Upper lobe of right lung (tissue), 1 donor: ENCODE data around the gene TRIM73. TPM values are rescaled to one million over a fixed set of nuclear protein-coding genes. Genes with fewer than 3 reads are reported as not detected.
"Not testable (repeated sequence)": the region's sequence is repeated elsewhere in the genome, so short reads cannot be mapped to it uniquely, and the experiment has no call there.

Source experiments
- ATAC-seq: fragments of 200-7000 bp; cut with Tn5 transposase; one replicate; pipeline ENCODE4 v1.9.1; 2020; ENCODE audit warnings: mild to moderate bottlenecking, moderate library complexity
- DNase-seq: peaks from one replicate; pipeline ENCODE4 v3.0.0-alpha.2; 2020
- H3K27ac ChIP-seq: fragments of 200-600 bp; one replicate; pipeline ENCODE4 v1.8.0; 2022
- H3K27me3 ChIP-seq: fragments of 200-600 bp; one replicate; pipeline ENCODE4 v1.8.0; 2022; ENCODE audit warnings: mild to moderate bottlenecking
- H3K36me3 ChIP-seq: fragments of 200-600 bp; one replicate; pipeline ENCODE4 v1.8.0; 2022
- H3K4me1 ChIP-seq: fragments of 200-600 bp; one replicate; pipeline ENCODE4 v1.8.0; 2022
- H3K4me3 ChIP-seq: fragments of 200-600 bp; one replicate; pipeline ENCODE4 v1.8.0; 2022; ENCODE audit warnings: mild to moderate bottlenecking
- H3K9me3 ChIP-seq: fragments of 200-600 bp; one replicate; pipeline ENCODE4 v1.8.0; 2022
- intact Hi-C: fragments of 100-400 bp; cut with DNase I; formaldehyde crosslinking; loops from one replicate; pipeline ENCODE4 v1.11.0; 2022
- total RNA-seq: library from RNA; stranded (reverse); fragmentation: NEBNext Ultra II Directional; extraction: Animal tissue kit (Norgen Biotek cat#: 25700); gene quantifications from one replicate; pipeline ENCODE4 v1.2.1, GENCODE V29; 2021
- donor health status: DM: no; HTN: yes; CAD: no; lungs with severe emphysema.

The TRIM73 gene
- total RNA-seq, 1 donor from 2014 or later = 4.4 TPM

- H3K4me3 ChIP-seq, intact Hi-C loops, H3K36me3 ChIP-seq, ATAC-seq, H3K9me3 ChIP-seq, DNase-seq, H3K27ac ChIP-seq, H3K4me1 ChIP-seq, H3K27me3 ChIP-seq: not testable (repeated sequence)
Measured at GRCh38 chr7:75404663-75405062, 9.2 kb downstream of the TRIM73 start.

- not testable (repeated sequence) for H3K27ac ChIP-seq, DNase-seq
- H3K4me3 ChIP-seq = peak overlapping the region; percentile 44
Measured at GRCh38 chr7:75409880-75410822, 14.7 kb downstream of the TRIM73 start.

GRCh38 chr7:75410823-75411173 is 15.4 kb downstream of the TRIM73 start:
- H3K4me1 ChIP-seq, ATAC-seq, H3K27ac ChIP-seq, intact Hi-C loops, H3K36me3 ChIP-seq, H3K9me3 ChIP-seq, H3K4me3 ChIP-seq, DNase-seq, H3K27me3 ChIP-seq: not testable (repeated sequence)

More at GRCh38 chr7:75409880-75410822, 14.7 kb downstream of the TRIM73 start:
- H3K36me3 ChIP-seq, intact Hi-C loops, H3K9me3 ChIP-seq, H3K27me3 ChIP-seq, H3K4me1 ChIP-seq: not testable (repeated sequence)
- peak; percentile 99 for ATAC-seq

DNA sequence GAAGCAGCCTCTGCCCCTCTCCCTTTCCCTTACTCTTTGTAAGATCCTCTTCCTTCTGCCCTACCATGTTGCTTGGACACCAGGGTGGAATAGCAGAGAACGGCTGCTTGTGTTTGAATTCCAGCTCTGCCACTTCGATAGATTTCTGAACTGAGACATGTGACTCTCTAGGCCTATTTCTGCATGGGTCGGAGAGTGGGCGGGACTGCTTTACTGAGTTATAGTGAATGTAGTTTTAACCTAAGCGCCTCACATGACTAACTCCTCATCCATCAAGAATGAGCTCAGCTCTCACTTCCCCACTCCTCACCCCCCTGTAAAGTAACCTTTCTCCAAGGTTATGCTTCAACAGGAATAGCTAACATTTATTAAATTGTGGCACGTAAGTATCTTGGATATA is 18.8 kb downstream of the TRIM73 start:
- DNase-seq, H3K27ac ChIP-seq, intact Hi-C loops, H3K9me3 ChIP-seq, H3K36me3 ChIP-seq, ATAC-seq, H3K4me1 ChIP-seq, H3K4me3 ChIP-seq, H3K27me3 ChIP-seq: not testable (repeated sequence)

DNA sequence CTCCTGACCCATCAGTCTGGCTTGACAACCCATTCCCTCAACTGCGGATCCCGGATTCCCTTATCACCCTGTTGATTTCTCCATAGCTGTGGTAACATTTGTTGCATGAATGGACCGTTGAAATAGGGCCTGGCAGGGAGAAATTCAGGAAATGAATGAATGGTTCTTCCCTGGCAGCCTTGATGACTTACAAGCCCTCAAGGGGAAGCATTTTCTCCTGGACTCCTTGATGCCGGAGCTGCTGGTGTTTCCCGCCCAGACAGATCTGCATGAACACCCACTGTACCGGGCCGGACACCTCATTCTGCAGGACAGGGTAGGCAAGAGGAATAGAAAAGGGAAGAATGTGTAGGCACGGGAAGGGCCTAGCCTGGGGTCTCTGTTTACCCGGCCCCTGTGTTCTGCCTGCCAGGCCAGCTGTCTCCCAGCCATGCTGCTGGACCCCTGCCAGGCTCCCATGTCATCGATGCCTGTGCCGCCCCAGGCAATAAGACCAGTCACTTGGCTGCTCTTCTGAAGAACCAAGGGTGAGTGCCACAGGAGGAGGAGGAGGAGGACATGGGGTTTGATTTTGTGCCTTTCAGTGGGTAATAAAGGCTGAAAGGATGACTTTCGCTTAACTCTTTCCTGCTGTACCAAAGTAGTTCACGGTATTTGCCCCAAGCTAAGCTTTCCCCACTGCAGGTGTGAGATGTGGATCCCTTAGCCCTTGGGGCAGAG is 19.4 kb downstream of the TRIM73 start:
- H3K27me3 ChIP-seq, ATAC-seq, H3K36me3 ChIP-seq, H3K27ac ChIP-seq, H3K4me1 ChIP-seq, DNase-seq, H3K9me3 ChIP-seq, intact Hi-C loops, H3K4me3 ChIP-seq: not testable (repeated sequence)

DNA sequence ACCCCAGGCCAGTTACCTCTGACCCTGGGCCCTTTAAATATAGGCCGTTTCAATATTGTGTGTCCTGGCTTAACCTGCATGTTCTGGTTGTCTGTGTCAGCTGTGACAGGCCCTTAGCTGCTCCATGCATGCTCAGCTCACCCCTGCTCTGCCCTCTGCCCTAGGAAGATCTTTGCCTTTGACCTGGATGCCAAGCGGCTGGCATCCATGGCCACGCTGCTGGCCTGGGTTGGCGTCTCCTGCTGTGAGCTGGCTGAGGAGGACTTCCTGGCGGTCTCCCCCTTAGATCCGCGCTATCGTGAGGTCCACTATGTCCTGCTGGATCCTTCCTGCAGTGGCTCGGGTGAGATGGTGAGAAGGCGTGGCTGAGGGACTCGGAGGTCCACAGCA is 20.0 kb downstream of the TRIM73 start:
- H3K27ac ChIP-seq, H3K36me3 ChIP-seq, ATAC-seq, H3K27me3 ChIP-seq, intact Hi-C loops, DNase-seq, H3K9me3 ChIP-seq, H3K4me1 ChIP-seq, H3K4me3 ChIP-seq: not testable (repeated sequence)

DNA sequence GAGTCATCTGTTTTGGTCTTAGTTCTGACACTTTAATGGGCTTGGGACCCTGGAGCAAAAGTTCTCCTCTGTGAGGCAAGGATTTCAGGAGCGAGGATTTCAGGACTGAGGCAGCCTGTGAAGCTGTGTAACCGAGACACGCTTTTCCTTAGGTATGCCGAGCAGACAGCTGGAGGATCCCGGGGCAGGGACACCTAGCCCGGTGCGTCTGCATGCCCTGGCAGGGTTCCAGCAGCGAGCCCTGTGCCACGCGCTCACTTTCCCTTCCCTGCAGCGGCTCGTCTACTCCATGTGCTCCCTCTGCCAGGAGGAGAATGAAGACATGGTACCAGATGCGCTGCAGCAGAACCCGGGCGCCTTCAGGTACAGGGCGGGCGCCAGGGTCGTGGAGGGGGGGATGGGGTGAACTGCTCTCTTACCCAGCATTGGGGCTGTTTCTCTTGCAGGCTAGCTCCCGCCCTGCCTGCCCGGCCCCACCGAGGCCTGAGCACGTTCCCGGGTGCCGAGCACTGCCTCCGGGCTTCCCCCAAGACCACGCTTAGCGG is 20.5 kb downstream of the TRIM73 start:
- H3K27me3 ChIP-seq, ATAC-seq, H3K4me1 ChIP-seq, H3K36me3 ChIP-seq, H3K9me3 ChIP-seq, H3K4me3 ChIP-seq, DNase-seq, intact Hi-C loops, H3K27ac ChIP-seq: not testable (repeated sequence)

- H3K9me3 ChIP-seq, ATAC-seq, H3K27me3 ChIP-seq, DNase-seq, H3K27ac ChIP-seq, intact Hi-C loops, H3K4me3 ChIP-seq, H3K4me1 ChIP-seq: not testable (repeated sequence)
- peaks cover 17% of the 10 kb centered on the region for H3K36me3 ChIP-seq
Measured at GRCh38 chr7:75416787-75417186, 21.4 kb downstream of the TRIM73 start.

DNA sequence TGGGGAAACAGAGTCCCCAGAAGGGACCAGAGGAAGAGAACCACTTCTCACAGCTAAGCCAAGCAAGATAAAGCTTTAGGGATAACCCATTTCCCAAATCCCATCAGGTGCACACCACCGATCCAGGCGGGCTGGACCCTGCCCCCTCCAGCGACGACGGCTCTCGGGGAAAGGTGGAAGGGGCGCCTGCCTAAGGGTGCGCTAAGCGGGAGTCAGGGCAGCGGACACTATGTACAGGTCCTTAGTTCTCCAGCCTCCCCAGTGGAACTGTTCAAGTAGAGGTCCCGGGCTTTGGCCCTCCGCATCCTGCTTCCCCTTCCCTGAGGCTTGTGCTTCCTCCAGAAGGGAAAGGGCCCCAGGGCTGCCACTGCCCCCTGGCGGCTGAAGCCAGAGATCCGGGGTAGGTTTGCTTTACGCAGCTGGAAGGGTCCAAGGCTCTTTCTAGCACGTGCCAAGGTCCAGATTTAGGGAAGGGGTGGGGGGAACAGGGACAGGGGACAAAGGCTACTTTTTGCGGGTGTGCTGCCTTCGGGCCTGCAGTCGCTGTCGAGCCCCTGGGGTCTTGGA is 22.9 kb downstream of the TRIM73 start:
- H3K9me3 ChIP-seq, DNase-seq, intact Hi-C loops, H3K4me1 ChIP-seq, H3K27ac ChIP-seq, H3K4me3 ChIP-seq, H3K27me3 ChIP-seq: not testable (repeated sequence)
- H3K36me3 ChIP-seq = peaks cover 19% of the 10 kb centered on the region
- ATAC-seq = peak; percentile 51

- DNase-seq, intact Hi-C loops, H3K9me3 ChIP-seq, H3K27me3 ChIP-seq, H3K27ac ChIP-seq, H3K4me1 ChIP-seq, ATAC-seq, H3K4me3 ChIP-seq: not testable (repeated sequence)
- H3K36me3 ChIP-seq = peaks cover 25% of the 10 kb centered on the region
Measured at GRCh38 chr7:75419210-75419609, 23.8 kb downstream of the TRIM73 start.

DNA sequence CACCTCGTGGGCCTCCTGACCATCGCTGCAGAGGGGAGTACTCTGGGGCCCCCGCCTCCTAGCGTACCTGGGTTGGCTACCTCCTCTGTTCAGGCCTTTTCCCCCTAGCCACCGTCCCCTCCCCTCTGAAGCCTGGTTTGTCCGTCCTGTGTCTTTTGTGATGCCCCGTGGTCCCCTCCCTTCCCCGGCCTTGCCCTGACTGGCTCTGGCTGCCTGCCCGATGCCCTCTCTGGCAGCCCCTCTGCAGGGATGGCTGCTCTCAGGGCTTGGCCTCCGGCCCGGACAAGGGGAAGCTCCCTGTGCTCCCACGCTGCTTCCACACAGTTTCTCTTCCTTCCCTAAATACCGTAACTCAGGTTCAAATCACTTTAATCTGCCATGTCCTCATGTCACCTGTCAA is 24.3 kb downstream of the TRIM73 start:
- peaks cover 30% of the 10 kb centered on the region for H3K36me3 ChIP-seq
- H3K4me1 ChIP-seq, ATAC-seq, H3K4me3 ChIP-seq, H3K27me3 ChIP-seq, intact Hi-C loops, DNase-seq, H3K27ac ChIP-seq, H3K9me3 ChIP-seq: not testable (repeated sequence)

- H3K4me1 ChIP-seq, H3K27me3 ChIP-seq, DNase-seq, H3K4me3 ChIP-seq, ATAC-seq, H3K27ac ChIP-seq, intact Hi-C loops, H3K9me3 ChIP-seq: not testable (repeated sequence)
- H3K36me3 ChIP-seq = peaks cover 30% of the 10 kb centered on the region
Measured at GRCh38 chr7:75420152-75420551, 24.7 kb downstream of the TRIM73 start.

DNA sequence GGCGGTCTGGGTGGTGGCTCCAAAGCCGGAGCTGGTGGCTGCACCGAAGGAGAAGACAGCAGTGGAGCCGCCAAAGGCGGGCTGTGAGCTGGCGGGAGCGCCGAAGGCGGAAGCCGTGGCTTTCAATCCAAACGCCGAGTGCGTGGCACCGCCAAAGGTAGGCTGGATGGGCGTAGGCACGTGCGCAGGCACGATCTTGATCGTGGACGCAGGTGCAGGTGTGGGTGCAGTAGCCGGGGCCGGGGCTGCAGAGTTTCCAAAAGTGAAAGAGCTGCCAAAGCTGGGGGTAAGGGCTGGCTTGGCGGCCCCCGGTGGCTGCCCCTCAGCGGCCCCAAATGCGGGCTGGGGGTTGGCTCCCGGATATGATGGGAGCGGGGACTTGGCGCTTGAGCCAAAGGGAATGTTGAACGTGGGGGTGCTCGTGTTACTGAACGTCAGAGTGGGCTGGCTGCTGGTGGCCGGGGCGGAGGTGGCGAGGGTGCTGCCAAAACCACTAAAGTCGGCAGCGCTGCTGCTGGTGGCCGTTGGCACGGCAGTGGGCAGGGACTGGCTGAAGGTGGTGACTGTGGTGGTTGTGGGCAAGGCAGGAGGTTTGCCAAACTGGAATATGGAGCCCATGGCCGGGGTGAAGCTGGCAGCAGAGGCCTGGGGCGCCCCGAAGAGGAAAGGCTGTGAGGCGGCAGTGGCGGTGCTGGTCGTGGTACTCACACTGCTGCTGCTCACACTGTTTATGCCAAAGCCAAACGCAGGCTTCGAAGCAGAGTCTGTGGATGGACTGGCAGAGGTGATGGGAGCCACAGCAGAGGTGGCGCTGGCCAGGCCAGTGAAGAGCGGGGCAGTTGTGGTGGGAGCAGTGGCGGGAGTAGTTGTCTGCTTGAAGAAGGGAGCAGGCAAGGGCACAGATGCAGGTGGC is 26.6 kb downstream of the TRIM73 start:
- H3K36me3 ChIP-seq = peaks cover 23% of the 10 kb centered on the region
- H3K27me3 ChIP-seq, DNase-seq, H3K4me3 ChIP-seq, intact Hi-C loops, H3K9me3 ChIP-seq, H3K27ac ChIP-seq, H3K4me1 ChIP-seq, ATAC-seq: not testable (repeated sequence)
